ENCODE data around the gene LTA4H.
A peak's percentile ranks its signal among the peaks of the same experiment; 100 is the strongest.

LTA4H gene

DNA sequence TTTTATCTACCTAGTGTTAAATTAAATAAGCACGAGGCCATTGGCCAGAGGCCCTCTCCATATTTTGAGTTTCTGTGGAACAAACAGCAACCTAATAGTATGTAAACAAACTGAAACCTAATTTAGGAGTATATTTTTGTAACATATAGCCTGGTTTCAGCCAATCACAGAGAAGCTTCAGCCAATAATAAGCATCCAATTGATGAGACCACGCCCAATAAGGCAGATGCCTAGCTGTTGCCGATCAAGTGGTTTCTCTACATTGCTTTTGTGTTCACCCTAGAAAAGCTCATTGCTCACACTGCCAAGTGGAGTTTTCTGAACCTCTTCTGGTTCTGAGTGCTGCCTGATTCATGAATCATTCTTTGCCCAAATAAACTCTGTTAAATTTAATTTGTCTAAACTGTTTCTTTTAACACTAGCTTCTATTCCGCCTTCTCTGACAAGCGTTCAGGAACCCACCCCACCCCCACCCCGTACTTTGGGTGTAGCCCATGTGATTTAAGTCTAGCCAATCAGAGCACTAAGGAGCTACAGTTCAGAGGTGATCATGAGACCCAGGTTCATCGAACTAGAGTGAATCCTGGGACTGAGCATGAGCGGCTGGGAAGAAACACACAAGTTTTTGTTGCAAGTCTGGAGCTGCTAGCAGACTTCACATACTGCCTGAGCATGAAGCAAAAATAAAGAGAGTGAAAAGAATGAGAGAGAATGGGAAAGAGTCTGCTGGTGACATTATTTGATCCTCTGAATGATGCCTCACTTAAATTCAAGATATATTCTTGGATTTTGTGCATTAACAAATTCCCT, 21.5 kb upstream of the LTA4H start:
- DNase-seq: no peak

DNA sequence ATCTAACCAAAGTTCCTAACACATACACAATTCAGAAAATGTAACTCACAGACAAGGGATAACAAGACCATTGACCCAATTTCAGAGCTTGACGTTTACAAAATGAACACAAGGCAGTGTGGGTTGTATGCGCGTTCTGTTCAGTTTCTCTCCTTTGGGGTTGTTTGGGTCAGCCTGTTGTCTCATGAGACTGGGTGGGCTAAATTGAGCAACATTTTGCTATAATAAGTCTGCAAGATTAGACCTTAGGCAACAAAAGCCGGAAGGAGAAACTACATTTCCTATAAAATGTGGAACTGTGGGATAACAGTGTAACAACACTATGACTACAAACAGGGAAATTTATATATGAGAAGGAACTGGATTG, 18.8 kb upstream of the LTA4H start:
- no peak for DNase-seq

DNA sequence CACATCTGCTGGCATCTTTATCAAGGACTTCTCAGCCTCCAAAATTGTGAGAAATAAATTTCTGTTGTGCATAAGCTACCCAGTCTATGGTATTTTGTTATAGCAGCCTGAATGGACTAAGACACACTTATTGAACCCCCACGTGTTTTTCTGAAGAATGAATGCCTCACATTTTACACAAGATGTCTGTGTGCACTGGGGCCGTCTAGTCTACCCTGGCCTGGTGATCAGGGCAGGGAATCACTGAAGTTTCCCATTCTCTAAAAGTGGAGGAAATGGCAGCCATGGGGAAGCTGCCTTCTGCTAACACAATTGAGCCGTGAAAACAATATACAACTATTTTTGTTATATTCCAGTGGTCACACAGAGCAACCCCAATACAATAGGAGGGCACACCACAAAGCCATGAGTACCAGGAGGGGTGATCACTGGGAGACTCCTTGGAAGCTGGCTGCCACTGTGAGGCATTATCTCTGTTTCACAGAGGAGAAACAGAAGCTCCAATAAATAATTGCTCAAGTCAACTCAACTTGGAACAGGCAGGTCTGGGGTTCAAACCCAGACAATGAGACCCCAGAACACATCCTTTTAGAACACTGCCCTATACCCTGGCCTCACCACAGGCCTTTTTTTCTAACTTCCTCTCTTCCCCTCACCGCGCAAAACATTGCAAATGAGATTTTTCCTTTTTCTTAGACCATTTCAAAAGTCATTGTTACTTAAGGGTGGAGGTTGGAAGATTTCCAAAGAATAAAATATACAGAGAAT, 18.3 kb upstream of the LTA4H start:
- DNase-seq: no peak

DNA sequence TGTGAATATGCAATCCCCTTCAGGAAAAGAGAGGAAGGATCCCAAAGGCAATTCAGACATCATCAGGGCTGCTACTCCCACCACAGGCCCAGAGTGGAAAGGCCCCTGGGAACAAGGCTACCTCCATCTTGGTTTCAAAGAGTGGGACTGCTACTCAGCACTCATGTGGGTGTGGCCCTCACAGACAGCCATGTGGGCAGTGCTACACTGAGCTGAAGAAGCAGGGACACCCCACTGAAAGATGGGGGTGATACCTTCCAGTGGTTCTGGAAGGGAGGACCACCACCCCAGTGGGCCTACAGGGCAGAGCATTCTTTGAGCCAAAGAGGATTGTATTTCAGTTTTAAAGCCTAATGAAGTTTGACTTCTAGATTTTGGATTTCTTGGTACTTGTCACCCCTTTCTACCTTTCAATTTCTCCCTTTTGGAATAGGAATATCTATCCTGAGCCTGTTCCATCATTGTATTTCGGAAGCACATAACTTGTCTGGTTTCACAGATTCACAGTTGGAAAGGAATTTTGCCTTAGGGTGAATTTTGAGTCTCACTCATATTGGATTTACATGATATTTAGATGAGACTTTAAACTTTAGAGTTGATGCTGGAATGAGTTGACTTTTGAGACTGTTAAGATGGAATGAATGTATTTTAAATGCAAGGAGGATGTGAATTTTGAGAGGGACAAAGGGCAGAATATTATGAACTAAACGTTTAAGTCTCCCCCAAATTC, 16.5 kb upstream of the LTA4H start:
- no peak for DNase-seq

DNA sequence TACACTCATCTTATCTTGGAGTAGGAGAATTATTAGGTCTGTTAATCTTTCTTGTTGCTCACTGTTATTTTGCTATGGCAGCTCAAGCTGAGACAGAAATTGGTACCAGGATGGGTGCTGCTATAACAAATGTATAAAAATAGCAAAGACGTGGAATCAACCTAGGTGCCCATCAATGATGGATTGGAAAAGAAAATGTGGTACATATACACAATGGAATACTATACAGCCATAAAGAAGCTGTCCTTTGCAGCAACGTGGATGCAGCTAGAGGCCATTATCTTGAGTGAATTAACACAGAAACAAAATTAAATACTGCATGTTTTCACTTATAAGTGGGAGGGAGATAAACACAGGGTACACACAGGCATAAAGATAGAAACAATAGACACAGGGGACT, 14.8 kb upstream of the LTA4H start:
- no peak for DNase-seq

DNA sequence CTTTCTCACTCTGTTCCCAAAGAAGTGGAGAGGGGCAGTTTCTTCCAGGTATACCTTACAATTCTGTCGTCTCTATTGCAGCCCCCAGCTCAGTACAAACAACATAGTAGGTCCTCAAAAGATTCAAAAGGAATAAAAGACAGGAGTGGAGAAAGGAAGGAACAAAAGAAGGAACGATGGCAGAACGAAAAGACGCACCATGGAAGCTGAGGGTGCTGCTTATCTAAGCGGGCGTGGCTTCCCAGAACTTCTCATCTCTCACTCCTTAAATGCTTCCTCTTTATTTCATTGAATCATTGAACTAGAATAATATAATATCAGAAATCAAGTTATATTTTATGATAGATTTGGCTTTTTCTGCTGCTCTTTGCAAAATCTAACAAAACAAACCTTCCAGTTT, 13.7 kb upstream of the LTA4H start:
- DNase-seq: no peak

DNA sequence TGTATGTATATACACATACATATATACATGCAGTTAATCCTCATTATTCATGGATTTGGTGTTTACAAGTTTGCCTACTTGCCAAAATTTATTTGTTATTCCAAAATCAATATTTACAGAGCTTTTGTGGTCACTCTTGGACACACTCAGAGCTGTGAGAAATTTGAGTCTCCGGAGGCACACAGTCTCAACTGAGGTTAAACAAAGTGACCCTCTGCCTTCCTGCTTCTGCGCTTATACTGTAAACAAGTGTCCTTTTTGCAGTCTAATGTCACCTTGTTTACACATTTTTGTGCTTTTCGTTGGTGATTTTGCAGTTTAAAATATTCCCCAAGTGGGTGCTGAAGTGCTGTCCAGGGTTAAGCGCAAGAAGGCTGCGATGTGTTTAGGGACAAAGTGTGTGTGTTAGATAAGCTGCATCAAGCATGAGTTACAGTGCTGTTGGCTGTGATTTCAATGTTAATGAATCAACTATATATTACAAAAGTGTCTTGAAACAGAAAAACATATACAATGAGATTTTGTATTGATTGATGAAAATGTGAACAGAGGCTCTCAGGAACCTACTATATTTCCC, 13.1 kb upstream of the LTA4H start:
- no peak for DNase-seq

DNA sequence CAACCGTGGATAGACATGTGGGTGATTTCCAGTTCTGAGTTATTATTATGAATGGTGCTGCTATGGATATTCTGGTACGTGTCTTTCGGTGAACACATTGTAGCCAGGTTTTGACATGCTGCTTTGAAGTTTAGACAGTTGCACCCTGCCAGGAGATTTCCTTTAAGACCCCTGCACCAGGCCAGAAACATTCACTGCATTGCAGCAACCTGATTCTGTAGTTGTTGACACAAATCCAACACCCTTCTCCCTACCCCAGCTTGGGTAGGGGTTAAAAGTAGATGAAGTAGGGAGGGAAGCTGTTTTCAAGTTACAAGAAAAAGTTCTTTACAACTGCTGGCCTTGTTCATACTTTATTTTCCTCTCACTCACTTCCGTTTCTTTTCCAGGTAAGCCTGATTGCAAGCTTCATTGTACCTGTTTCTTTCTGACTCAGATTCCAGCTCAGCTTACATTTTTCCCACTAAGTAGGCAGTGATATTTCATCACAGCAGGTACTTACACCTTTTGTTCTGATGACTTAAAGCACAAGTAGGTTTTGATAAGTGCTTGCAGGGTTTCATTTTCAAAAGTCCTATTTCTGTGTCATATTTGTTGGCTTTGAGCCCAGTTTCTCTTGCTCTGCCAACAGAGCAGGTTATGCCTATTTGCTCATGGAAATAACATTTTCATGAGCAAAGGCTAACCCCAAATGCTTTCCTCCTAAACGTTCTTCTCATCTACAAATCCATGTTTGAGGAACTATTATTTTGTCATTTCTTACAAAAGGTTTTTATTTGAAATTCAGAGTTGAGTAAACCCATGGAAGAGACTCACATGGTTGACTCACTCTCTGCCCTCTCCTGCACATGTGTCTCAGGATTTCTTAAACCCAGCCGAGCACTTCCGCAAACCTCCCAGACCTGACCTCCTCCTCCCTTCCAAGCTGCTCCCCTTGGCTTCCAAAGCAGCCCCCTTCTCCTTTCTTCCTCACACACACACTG, 12.1 kb upstream of the LTA4H start:
- DNase-seq: peak; percentile 53

DNA sequence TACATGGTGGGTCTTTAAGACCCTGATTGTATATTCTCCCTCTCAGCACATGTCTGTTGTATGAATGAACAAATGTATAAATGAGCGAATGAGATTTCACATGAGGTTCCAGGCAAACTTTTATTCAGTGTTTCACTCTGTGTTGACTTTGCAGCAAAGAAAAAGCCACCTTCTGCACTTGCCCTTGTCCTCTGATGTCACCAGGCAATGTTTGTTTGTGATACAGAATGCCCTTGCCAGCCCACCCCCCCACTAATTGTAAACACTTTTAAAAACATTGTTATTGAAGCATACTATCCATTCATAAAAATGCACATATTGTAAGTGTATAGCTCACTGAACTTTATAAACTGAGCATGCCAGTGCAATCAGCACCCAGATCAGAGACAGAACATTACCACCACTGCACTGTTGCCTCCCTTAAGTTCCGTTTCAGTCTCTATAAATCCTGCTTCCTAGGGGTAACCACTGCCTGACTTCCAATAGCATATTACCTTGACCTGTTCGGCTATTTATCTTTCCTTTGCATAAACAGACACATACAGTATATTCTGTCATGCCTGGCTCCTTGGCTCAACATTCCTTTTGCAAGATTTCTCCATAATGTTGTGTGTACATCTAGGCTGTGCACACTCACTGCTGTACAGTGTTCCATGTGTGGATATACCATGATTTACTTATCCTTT, 11.3 kb upstream of the LTA4H start:
- DNase-seq: no peak

DNA sequence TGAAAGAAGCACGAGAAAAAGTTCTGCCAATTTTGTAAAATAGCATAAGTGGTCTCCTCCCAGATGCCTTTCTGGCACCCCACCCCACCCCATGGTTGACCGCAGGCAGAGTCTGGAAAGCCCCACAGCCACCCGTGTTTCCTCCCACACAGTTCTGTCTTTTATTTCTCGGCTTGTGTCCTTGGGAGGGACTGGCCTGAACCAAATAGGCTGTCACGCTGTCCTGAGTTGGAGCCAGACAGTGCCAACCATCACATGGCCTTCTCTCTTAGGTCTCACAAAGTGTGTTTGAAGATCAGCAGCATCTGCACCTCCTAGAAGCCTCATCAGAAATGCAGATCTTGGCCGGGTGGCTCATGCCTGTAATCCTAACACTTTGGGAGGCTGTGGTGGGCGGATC, 10.2 kb upstream of the LTA4H start:
- DNase-seq: no peak

DNA sequence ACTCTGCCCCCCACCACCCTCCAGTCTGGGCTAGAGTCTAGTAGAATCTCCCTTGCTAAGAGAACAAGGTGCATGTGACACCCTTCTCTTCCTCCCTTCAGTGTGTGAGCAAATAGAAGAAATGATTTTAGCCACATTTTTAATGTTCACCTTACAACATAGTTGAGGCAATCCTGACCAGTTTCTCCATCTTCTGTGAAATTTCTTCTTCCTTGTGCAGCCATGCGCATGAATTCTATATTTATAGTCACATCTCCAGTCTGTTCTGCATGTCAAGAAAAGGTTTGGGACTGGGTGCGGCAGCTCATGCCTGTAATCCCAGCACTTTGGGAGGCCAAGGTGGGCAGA, 9.5 kb upstream of the LTA4H start:
- no peak for DNase-seq

DNA sequence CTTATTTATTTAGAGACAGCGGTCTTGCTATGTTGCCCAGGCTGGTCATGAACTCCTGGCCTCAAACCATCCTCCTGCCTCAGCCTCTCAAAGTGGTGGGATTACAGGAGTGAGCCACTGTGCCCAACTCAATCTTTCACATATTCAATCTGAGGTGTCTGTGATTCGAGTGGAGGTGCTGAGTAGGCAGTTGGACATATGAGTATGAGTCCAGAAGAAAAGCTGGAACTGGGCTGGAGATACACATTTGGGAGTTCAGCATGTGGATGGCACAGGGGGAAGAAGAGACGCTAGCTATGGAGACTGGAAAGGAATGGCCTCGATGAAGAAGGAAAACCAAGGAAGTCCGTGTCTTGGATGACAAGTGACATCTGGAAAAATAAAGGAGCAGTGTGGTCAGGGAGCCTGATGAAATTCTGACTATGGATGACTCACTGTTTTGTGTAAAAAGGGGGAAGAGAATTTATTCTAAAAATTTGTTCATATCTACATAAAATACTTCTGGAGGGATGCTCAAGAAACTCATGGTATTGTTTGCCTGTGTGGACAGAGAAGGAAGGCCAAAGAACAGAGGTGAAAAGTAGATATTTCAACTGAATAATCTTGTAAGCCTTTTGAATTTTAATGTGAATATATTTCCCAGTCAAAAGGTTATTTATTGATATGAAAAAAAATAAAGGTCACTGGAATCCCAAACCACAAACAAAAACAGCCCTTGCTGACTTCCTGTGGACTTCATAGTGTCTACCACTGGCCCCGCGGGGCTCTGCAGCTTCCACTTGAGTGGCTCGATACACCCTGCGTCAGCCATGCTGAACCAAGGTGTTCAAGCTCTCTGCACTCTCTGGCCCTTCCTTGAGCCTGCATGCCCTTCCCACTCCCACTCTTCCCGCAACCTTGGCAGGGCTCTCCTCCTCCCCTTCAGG, 8.9 kb upstream of the LTA4H start:
- no peak for DNase-seq

DNA sequence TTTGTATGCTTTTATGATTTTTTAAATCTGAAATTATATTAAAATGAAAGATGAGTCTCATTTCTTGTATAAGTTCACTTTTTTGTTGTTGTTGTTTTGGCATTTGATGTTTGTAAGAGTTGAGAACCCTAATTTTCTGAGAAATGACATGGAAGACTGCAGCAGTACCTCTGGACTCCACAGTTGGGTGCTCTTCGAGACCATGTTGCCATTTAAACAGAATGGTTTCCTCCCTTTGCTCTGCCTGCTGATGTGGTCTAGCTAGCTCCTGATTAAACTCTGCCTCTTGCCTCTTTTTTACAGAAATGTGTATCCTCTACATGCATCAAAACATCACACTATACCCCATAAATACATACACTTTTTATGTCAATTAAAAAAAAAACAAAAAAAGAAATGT, 5.8 kb upstream of the LTA4H start:
- DNase-seq: no peak

DNA sequence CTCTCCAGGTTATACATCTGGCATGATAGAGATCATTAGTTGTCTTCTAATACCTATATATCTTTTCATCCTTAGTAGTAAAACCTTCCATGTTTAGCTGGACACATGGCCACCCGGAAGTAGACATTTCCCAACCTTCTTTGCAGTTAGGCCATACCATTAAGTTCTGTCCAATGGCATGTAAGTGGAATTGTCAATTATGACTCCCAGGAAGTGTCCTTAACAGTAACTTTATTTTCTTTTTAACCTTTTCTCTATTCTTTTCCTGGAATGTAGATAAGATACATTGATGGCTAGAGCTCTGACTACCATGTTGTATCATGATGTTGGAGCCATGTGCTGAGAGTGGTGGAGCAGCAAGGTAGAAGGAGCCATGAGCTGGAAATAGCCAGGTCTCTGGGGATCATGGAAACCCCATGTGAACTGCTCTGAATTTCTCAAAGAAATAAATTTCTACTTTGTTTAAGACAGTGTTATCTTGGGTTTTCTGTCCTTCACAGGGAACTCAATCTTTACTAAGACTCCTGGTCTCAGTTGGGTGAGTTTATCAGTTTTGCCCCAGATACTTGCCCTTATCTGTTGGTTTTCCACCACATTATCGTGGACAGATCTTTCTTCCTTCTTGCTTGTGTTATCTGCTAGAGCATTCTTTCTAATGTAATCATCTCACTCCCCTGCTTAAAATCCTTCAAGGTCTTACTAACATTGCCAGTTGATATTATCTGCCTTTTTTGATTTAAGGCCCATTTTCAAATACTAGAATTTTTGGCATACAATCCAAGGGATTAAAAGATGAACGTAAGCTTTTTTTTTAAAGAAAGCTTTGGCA, 5.1 kb upstream of the LTA4H start:
- no peak for DNase-seq

DNA sequence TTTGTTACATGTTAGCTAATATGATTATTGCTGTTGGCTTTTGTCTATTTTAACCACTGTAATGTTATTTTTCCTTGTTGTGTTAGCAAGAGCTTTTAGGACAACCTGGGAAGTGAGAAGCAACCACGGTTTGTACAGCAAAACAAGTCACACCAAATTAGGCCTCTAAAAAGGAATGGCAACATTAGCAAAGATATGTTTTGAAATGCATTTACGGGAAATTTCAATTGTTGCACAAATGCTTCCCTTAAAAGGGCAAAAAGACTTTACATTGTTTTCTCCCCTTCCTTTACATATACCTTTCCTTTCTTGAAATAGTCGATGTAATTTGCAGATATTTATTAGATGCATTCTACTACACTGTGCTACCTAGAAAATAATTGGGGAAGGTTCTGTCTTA, 4.1 kb upstream of the LTA4H start:
- DNase-seq: no peak

DNA sequence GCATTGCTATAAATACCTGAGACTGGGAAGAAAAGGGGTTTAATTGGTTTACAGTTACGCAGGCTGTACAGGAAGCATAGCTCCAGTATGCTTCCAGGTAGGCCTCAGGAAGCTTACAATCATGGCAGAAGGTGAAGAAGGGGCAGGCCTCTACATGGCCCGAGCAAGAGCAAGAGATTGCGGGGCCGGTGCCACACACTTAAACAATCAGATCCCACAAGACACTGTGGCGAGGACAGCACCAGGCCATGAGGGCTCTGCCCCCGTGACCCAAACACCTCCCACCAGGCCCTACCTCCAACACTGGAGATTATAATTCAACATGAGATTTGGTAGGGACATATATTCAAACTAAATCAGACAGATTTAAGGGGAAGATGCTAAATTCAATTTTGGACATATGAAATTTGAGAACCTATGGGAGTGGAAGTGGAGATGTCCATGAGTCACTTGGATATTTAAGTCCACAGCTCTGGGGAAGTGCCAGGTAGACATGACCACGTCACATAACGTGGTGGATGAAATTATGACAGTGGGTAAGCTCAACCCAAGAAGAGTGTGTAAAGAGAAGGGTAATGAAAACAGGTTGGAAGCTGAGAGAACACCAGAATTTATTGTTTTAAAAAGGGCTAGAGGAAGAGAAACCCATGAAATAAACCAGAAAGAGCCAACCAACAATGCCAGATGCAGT, 1.5 kb upstream of the LTA4H start:
- DNase-seq: no peak

DNA sequence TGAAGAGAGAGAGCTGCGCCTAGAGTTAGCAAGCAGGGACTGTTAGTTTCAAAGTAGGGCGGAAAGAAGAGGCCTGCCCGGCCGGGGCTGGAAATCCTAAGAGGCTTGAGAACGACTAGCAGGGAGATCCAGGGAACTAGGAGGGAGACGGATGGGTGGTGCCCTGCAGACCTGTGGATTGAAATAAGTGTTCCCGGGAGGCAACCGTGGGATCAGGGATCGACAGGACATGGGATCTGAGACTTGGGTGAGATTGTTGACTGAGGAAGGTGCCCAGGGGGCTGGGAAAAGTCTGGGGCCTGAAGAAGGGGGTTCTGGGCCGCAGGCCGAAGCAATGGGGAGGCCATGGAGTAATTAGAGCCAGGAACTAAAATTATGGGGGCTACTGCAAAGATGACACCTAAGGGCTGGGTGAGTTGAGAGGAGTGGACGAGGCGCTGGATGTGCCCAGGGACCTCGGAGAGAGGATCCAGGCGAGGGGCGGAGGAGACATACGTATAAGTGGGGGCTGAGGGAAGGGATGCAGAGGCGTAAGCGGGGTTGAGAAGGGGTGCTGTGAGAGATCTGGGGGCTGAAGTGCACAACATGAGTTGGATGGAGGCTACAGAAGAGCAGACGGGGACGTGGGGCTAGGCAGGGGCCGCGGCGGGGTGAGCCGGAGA, 635 bp downstream of the LTA4H start:
- no peak for DNase-seq

All from NCI-H2081 treated with DMSO at 0.1 percent for 48 hours (cell line).